HCT116 (cell line): ENCODE data around the gene LRP1. TPM values are rescaled to one million over a fixed set of nuclear protein-coding genes. Genes with fewer than 3 reads are reported as not detected.

Experiments
- ATAC-seq: fragments of 200-7000 bp; cut with Tn5 transposase; 2 replicates; pipeline ENCODE4 v1.9.1; 2020; ENCODE audit warnings: mild to moderate bottlenecking, moderate library complexity
- BruUV-seq: library from RNA; stranded (reverse); fragments of 400-500 nt; replicated peaks from 2 replicates; lab custom pipeline; 2021; lab: Mats Ljungman, UMichigan
- CTCF ChIA-PET: fragments of 300-600 bp; sonication (Branson Sonifier 250); formaldehyde crosslinking; loops from one replicate; lab custom pipeline; 2021; ENCODE audit warnings: antibody characterized with exemption; lab: Charles Lee
- POLR2A ChIA-PET: fragments of 300-600, 350-600 bp; sonication (Branson Sonifier 250); formaldehyde crosslinking; loops from one replicate; lab custom pipeline; 2021; ENCODE audit warnings: antibody characterized with exemption; lab: Charles Lee
- RAD21 ChIA-PET, 2 experiments: fragments of 300-600 bp; sonication (Branson Sonifier 250); formaldehyde crosslinking; loops; one replicate each; lab custom pipeline; 2023; ENCODE audit warnings: low total read pairs in 2 of 2; ENCODE audit not compliant: uncharacterized antibody in 2 of 2, unreplicated experiment in 2 of 2, low non-redundant PET in 1 of 2; lab: Charles Lee
- DNase-seq: peaks from one replicate; pipeline ENCODE4 v3.0.0-alpha.2; 2010; ENCODE audit warnings: low read depth, low spot score
- H2AFZ ChIP-seq: fragments of 200-600 bp; shearing (Covaris generic), sonication (generic); 2 replicates; pipeline ENCODE4 v1.6.1; 2017; ENCODE audit warnings: low read depth, mixed run types, mixed read lengths, antibody characterized with exemption, low read length; ENCODE audit not compliant: poor library complexity, severe bottlenecking
- H3K27ac ChIP-seq: 2 replicates; pipeline ENCODE4 v1.5.1; 2012; ENCODE audit warnings: low read depth, low read length
- H3K27me3 ChIP-seq: fragments of 200-600 bp; sonication (generic); 2 replicates; pipeline ENCODE4 v1.6.1; 2016; ENCODE audit warnings: mixed run types, low read length, mixed read lengths; ENCODE audit not compliant: insufficient read depth
- H3K36me3 ChIP-seq, 2 experiments: fragments of 200-500 bp in 1 of 2; fragments of 200-600 bp in 1 of 2; sonication (Bioruptor generic) in 1 of 2; sonication (generic) in 1 of 2; 2 replicates each; pipeline versions ENCODE4 v1.5.1 to v1.6.1; 2014 to 2016; ENCODE audit warnings: low read length in 2 of 2, inconsistent platforms in 1 of 2, mixed read lengths in 1 of 2, mixed run types in 1 of 2; ENCODE audit not compliant: insufficient read depth in 2 of 2, control insufficient read depth in 1 of 2
- H3K4me1 ChIP-seq, 2 experiments: fragments of 200-600 bp in 1 of 2; sonication (generic) in 1 of 2; 2 replicates each; pipeline versions ENCODE4 v1.5.1 to v1.6.1; 2012 to 2017; ENCODE audit warnings: low read length in 2 of 2, inconsistent platforms in 1 of 2, mild to moderate bottlenecking in 1 of 2, mixed read lengths in 1 of 2, mixed run types in 1 of 2, moderate library complexity in 1 of 2; ENCODE audit not compliant: insufficient read depth in 2 of 2, control insufficient read depth in 1 of 2
- H3K4me2 ChIP-seq: fragments of 200-600 bp; sonication (generic); 2 replicates; pipeline ENCODE4 v1.6.1; 2017; ENCODE audit warnings: mixed run types, low read length, mixed read lengths
- H3K4me3 ChIP-seq, 2 experiments: fragments of 200-600 bp in 1 of 2; sonication (generic) in 1 of 2; replicated peaks in 1 of 2; 2 replicates each; pipeline ENCODE4 v1.5.1; 2011 to 2016; ENCODE audit warnings: low read length in 2 of 2, control low read depth in 1 of 2, low read depth in 1 of 2, mild to moderate bottlenecking in 1 of 2, mixed read lengths in 1 of 2, mixed run types in 1 of 2
- H3K79me2 ChIP-seq: fragments of 200-600 bp; sonication (generic); 2 replicates; pipeline ENCODE4 v1.6.1; 2017; ENCODE audit warnings: mild to moderate bottlenecking, mixed run types, low read length, moderate library complexity, mixed read lengths; ENCODE audit not compliant: insufficient read depth
- H3K9ac ChIP-seq: fragments of 200-600 bp; sonication (generic); 2 replicates; pipeline ENCODE4 v1.6.1; 2016; ENCODE audit warnings: low read length, mixed read lengths
- H3K9me2 ChIP-seq: fragments of 200-600 bp; sonication (generic), shearing (Covaris generic); 2 replicates; pipeline ENCODE4 v1.6.1; 2017; ENCODE audit warnings: mixed run types, mild to moderate bottlenecking, moderate library complexity; ENCODE audit not compliant: insufficient read depth
- H3K9me3 ChIP-seq, 2 experiments: fragments of 200-500 bp in 1 of 2; fragments of 200-600 bp in 1 of 2; sonication (Bioruptor generic) in 1 of 2; sonication (generic) in 1 of 2; 2 replicates each; pipeline ENCODE4 v1.6.1; 2014 to 2017; ENCODE audit warnings: low read length in 2 of 2, mixed read lengths in 2 of 2, inconsistent platforms in 1 of 2, low read depth in 1 of 2, mild to moderate bottlenecking in 1 of 2, mixed run types in 1 of 2, moderate library complexity in 1 of 2; ENCODE audit not compliant: control insufficient read depth in 1 of 2, insufficient read depth in 1 of 2
- H4K20me1 ChIP-seq: fragments of 200-600 bp; sonication (generic), shearing (Covaris generic); 2 replicates; pipeline ENCODE4 v1.6.1; 2017; ENCODE audit warnings: mixed run types, mild to moderate bottlenecking, moderate library complexity; ENCODE audit not compliant: insufficient read depth
- CEBPB ChIP-seq: IDR thresholded peaks from 2 replicates; pipeline ENCODE4 v1.6.1; 2012; ENCODE audit warnings: low read depth
- EGR1 ChIP-seq: IDR thresholded peaks from 2 replicates; pipeline ENCODE4 v1.6.1; 2012; ENCODE audit warnings: low read depth
- EZH2phosphoT487 ChIP-seq: fragments of 200-600 bp; IDR thresholded peaks from 2 replicates; pipeline ENCODE4 v1.6.1; 2018; ENCODE audit warnings: antibody characterized with exemption, borderline replicate concordance
- POLR2A ChIP-seq: IDR thresholded peaks from 2 replicates; pipeline ENCODE4 v1.7.0; 2011; ENCODE audit warnings: borderline replicate concordance; ENCODE audit not compliant: insufficient read depth, insufficient read length; ENCODE audit errors: extremely low read depth
- POLR2AphosphoS5 ChIP-seq: IDR thresholded peaks from 2 replicates; pipeline ENCODE4 v1.6.1; 2011; ENCODE audit warnings: mild to moderate bottlenecking, low read depth, low read length, moderate library complexity
- TCF7L2 ChIP-seq: IDR thresholded peaks from 2 replicates; pipeline ENCODE4 v1.7.0; 2011; ENCODE audit warnings: borderline replicate concordance, inconsistent platforms; ENCODE audit not compliant: insufficient read depth, insufficient read length; ENCODE audit errors: extremely low read depth
- YY1 ChIP-seq: IDR thresholded peaks from 2 replicates; pipeline ENCODE4 v1.6.1; 2011; ENCODE audit warnings: low read length, low read depth, moderate library complexity, mild to moderate bottlenecking; ENCODE audit not compliant: insufficient replicate concordance; ENCODE audit errors: extremely low read depth
- ZBTB33 ChIP-seq: IDR thresholded peaks from 2 replicates; pipeline ENCODE4 v1.6.1; 2011; ENCODE audit warnings: mild to moderate bottlenecking, low read length, moderate library complexity; ENCODE audit not compliant: insufficient replicate concordance; ENCODE audit errors: extremely low read depth
- ZFX ChIP-seq: fragments of 450-650 bp; IDR thresholded peaks from 2 replicates; pipeline ENCODE4 v1.6.1; 2017
- intact Hi-C: fragments of 100-400 bp; cut with micrococcal nuclease; formaldehyde crosslinking; loops from 2 replicates; pipeline ENCODE4 v1.10.0; 2022
- total RNA-seq: library from RNA; stranded (reverse); gene quantifications from one replicate; pipeline ENCODE4 v1.2.1, GENCODE V29; 2021; ENCODE audit not compliant: unreplicated experiment

LRP1 gene
- total RNA-seq, 1 experiment from 2014 or later, result 12.0 TPM

DNA sequence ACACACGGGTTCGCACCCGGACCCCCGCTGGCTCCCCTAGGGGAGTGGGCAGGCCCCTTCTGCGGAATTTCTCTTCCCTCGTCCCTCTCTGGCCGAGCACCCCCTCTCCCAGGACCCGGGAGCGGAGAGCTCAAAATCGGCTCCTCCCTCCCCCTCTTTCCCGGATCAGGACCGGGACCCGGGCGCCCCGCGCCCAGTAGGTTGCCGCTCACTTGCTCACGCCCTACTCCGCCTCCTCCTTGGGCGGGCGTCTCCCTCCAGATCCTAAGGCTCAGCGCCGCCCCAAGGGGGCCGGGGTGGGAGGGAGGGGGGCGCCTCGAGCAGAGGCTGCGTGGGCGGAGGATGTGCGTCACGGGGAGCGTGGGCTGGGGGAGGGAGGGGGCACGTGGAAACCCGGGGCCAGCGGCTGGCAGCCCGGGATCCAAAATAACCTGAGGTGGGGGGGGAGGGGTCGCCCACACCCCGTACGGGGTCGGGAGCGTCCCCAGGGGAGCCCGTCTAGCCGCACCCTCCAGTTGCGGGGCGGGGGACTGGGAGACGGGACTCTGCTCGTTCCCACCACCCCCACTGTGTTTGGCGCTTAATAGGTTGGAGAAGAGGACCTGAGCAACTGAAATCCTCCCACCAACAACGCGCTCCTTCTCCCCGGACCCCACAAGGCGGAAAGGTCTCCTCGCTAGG, 41.1 kb upstream of the LRP1 start:
- peak overlapping the region; percentile 100 for H3K27ac ChIP-seq
- H3K9me3 ChIP-seq, result no peaks in the 10 kb centered on the region
- no peaks in the 10 kb centered on the region for H3K9me2 ChIP-seq
- H3K4me3 ChIP-seq, result peak overlapping the region; percentile 59 to 82
- no TSS peak for BruUV-seq
- POLR2A ChIA-PET, result interaction anchor here (0.7 to 4.8 kb wide), 5 partner anchors 8 to 362 kb away, joined by 3 to 50 read pairs (median 3); partner anchors contain the start of genes NACA, NEMP1 and STAT6
- no peaks in the 10 kb centered on the region for H3K27me3 ChIP-seq
- peak; percentile 52 for ATAC-seq
- H3K79me2 ChIP-seq, result peaks cover 30% of the 10 kb centered on the region
- peak; percentile 77 for DNase-seq
- H3K9ac ChIP-seq, result peak overlapping the region; percentile 91
- peaks cover 4 to 14% of the 10 kb centered on the region in 2 experiments; a peak in 2 of 4 replicates for H3K36me3 ChIP-seq
- peak overlapping the region; percentile 96 for H3K4me2 ChIP-seq
- no peaks in the 10 kb centered on the region for H4K20me1 ChIP-seq
- CTCF ChIA-PET, result interaction anchor here (1.0 to 2.5 kb wide), 2 partner anchors 8 to 25 kb away, joined by 4 to 20 read pairs; partner anchors contain the start of genes NEMP1 and STAT6
- intact Hi-C loops, result loop anchor here (5.0 kb wide), 1 partner anchor 375 kb away; no protein-coding TSS in a partner anchor
- TF ChIP-seq YY1 (peak; percentile 28), CEBPB (no peak), POLR2AphosphoS5 (peak; percentile 80)
- TF ChIP-seq, all 23 proteins: peak for 2
- peaks cover 27 to 55% of the 10 kb centered on the region in 2 experiments for H3K4me1 ChIP-seq
- RAD21 ChIA-PET, result interaction anchor here in 1 of 2 experiments (0.7 to 1.4 kb wide), 2 partner anchors 24 to 25 kb away, joined by 3 to 7 read pairs; partner anchors contain the start of gene STAT6
- no peak overlapping the region for H2AFZ ChIP-seq

DNA sequence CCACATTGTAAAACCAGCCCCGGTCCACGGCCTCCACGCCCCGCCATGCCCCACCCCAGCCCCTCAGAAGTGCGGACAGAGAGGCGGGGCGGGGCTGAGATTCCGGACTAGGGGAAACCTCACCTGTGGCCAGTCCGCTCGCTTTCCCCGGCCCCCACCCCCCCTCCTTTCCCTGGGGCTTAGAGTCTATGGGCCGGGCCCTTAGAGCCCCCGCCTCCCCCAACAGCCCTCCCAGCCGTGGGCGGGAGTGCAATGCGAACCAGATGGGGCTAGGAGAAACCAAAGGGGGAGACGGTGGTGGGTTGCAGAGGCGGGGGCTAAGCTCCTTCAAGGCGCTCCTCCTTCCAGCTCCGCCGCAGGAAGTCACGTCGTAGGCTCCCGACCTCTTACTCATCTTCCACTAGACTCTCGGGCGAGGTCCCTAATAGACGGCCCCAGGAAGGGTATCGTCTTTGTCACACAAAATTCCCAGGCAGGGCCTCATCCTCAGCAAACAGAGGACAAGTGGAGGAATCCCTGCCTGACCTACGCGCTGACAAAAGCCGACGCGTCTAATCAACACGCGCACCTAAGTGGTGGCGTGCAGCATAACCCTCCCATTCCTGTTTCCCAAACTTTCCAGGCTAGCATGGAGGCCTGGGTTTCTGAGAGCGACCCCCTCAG, 40.5 kb upstream of the LRP1 start:
- intact Hi-C loops, result loop anchor here (5.0 kb wide), 1 partner anchor 374 kb away; no protein-coding TSS in a partner anchor
- H3K36me3 ChIP-seq, result peaks cover 7 to 21% of the 10 kb centered on the region in 2 experiments; a peak in 3 of 4 replicates
- H3K4me3 ChIP-seq, result peak overlapping the region; percentile 59 to 82
- H2AFZ ChIP-seq, result no peak overlapping the region
- peak overlapping the region; percentile 96 for H3K4me2 ChIP-seq
- no peaks in the 10 kb centered on the region for H4K20me1 ChIP-seq
- POLR2A ChIA-PET, result interaction anchor here (0.7 to 4.8 kb wide), 5 partner anchors 9 to 363 kb away, joined by 3 to 50 read pairs (median 3); partner anchors contain the start of genes NACA, NEMP1 and STAT6
- no peaks in the 10 kb centered on the region for H3K9me2 ChIP-seq
- TSS peak; percentile 80 for BruUV-seq
- DNase-seq (peak; percentile 85), ATAC-seq (peak; percentile 61)
- H3K27me3 ChIP-seq, result no peaks in the 10 kb centered on the region
- peak overlapping the region; percentile 100 for H3K27ac ChIP-seq
- H3K9ac ChIP-seq, result peak overlapping the region; percentile 91
- RAD21 ChIA-PET, result interaction anchor here (0.8 to 1.4 kb wide), 4 partner anchors 9 to 451 kb away, joined by 3 to 7 read pairs (median 3); partner anchors contain the start of genes NEMP1 (in 1 of the 2) and STAT6 (in 1 of the 2)
- CTCF ChIA-PET, result interaction anchor here (1.0 to 2.5 kb wide), 2 partner anchors 9 to 24 kb away, joined by 4 to 20 read pairs; partner anchors contain the start of genes NEMP1 and STAT6
- no peaks in the 10 kb centered on the region for H3K9me3 ChIP-seq
- peaks cover 32 to 61% of the 10 kb centered on the region in 2 experiments for H3K4me1 ChIP-seq
- peaks cover 36% of the 10 kb centered on the region for H3K79me2 ChIP-seq
- TF ChIP-seq EZH2phosphoT487 (no peak), POLR2AphosphoS5 (peak; percentile 53), ZFX (peak; percentile 33; the same call in 1 of the 2 replicates), TCF7L2 (no peak), EGR1 (no peak), ZBTB33 (no peak), YY1 (peak; percentile 63), POLR2A (peak; percentile 28)
